Measurements from ENCODE around the gene ANHX.
A peak's percentile ranks its signal among the peaks of the same experiment; 100 is the strongest.

Gene ANHX

DNA sequence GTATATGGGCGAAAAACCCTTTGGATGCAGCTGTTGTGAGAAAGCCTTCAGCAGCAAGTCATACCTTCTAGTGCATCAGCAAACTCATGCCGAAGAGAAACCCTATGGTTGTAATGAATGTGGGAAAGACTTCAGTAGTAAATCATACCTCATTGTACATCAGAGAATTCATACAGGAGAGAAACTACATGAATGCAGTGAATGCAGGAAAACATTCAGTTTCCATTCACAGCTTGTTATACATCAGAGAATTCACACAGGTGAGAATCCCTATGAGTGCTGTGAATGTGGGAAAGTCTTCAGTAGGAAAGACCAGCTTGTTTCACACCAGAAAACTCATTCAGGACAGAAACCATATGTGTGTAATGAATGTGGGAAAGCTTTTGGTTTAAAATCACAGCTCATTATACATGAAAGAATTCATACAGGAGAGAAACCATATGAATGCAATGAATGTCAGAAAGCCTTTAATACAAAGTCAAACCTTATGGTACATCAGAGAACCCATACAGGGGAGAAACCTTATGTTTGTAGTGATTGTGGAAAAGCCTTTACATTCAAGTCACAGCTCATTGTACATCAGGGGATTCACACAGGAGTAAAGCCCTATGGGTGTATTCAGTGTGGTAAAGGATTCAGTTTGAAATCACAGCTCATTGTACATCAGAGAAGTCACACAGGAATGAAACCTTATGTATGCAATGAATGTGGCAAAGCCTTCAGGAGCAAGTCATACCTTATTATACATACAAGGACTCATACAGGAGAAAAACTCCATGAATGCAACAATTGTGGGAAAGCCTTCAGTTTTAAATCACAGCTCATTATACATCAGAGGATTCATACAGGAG is 33.0 kb downstream of the ANHX start:
- DNase-seq (ENCODE audit: low read depth in 3 of 3) = no peak

DNA sequence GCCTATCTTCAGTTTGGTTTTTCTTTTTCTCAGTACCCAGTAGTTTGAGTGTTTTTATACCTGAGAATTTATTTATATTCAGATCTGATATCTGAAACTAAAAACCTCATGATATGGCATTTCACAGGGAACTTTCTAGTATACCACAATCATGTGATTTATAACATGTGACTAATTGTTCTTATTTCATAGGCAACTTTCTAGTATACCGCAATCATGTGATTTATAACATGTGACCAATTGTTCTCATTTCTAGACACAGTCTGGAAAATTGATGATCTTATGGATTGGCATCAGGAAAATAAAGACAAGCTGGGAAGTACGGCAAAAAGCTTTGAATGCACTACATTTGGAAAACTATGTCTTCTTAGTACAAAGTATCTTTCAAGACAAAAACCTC is 33.8 kb downstream of the ANHX start:
- no peak for DNase-seq (ENCODE audit: low read depth in 3 of 3)

DNA sequence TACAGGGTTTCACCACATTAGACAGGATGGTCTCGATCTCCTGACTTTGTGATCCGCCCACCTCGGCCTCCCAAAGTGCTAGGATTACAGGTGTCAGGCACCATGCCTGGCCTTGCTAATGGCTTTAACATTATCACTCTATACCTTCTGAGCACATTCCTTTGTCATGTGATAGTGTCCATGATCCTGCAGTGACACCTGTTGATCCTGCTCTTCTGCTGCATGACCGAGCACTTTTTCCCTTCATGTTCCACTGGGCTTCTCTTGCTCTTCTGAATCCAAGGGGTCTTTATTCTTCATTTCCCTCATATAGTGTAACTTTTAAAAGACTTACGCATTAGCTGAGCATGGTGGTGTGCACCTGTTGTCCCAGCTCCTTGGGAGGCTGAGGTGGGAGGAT is 42.8 kb downstream of the ANHX start:
- DNase-seq (ENCODE audit: low read depth in 3 of 3) = no peak

DNA sequence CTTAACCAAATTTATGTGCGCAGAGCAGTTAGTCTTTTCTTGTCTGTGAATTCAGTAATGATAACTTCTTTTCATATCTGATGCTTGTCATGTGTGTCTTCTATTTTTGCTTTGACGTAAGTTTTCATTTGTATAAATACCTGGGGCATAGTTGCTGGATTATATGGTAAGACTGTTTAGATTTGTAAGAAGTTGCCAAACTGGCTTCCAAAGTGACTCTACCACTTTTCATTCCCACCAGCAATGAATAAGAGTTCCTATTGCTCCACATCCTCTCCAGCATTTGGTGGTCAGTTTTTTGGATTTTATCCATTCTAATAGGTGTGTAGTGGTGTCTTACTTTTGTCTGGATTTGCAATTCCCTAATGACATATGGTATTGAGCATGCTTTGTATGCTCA is 45.5 kb downstream of the ANHX start:
- no peak for DNase-seq (ENCODE audit: low read depth in 3 of 3)

DNA sequence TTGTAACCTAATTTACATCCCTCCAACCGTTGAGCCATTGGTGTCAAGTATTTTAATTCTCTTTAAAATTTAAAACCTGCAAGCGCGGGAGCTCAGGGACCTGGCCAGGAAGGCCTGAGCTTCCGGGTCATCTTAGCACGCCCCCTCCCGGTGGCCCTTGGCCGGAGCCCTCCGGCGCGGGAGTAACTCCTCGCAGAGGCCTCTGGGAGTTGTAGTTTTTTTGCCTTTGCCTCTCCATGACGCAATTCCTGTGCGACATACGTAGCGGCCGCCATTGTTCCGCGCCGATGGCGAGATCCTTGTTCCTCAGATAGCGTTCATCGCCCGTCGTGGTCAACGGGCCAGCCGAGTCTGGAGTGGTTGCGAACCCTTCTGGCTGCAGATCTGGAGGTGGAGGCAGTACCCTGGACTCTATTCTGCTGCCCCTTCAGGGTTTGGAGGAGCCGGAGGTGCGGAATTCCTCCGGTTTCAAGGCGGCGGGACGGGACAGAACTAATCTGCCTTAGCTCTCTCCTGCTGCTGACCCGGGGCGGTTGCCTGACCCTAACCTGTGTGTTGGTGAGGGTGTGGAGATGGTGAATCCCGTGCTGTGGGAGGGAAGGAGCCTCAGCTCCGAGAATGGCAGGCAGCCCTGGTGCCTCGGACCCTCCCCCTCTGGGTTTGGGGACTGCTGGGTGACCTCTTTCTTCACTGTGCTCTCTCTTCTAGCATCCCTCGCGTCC is 54.3 kb downstream of the ANHX start, which contains the start of gene ZNF268:
Gene ZNF268 (plus strand): TSS at position 258 of the 722 bp plus-strand sequence. CDS start 503 bp downstream, outside the sequence.
- DNase-seq (ENCODE audit: low read depth in 3 of 3) = peak; percentile 84 to 93 (median 85)

DNA sequence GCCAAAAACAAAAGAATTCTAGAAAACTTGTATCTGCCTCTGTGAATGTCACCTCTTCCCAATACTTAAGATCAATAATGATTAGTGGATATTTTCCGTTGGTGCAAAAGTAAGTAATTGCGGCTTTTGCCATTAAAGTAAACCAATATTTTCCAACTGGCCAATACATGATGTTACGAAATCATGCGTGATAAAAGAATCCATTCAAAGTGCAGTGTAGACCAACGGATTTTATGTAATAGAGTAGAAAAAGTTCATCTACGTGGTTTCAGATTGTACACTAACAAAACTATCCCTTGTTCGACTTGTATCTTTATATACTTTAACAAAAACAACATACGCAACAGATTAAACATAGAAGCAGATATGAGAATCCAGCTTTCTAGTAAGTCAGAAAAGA is 55.0 kb downstream of the ANHX start:
- no peak for DNase-seq (ENCODE audit: low read depth in 3 of 3)

DNA sequence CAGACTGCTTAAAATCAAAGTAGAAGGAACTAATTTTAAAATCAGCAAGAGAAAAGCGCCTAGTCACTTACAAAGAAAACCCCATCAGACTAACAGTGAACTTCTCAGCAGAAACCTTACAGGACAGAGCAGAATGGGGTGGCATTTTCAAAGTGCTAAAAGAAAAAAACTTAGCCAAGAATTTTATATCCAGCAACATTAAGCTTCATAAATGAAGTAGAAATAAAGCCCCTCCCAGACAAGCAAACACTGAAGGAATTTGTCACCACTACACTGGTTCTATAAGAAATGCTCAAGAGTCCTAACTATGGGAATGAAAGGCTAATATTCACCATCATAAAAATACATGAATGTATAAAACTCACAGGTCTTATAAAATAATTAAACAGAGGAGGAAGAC is 60.8 kb downstream of the ANHX start:
- DNase-seq (ENCODE audit: low read depth in 3 of 3) = no peak

DNA sequence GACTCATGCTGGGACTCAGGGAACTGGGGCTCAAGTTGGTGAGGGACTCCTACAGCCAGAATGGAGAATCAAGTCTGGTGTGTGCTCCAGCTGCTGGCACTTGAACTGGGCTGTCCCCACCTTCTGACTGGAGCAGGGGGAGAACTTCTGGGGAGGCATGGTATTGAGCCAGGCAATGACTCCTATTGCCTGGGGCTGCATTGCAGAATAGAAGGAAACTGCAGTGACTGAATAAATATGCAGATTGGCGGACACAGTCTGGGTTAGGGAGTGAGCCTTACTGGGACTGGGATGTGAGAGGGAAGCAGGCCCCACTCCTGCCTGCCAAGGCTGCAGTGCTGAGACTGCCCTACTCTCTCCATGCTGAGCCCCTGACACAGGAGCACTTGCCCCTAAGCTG is 63.2 kb downstream of the ANHX start:
- no peak for DNase-seq (ENCODE audit: low read depth in 3 of 3)

Data from stimulated activated CD4-positive, alpha-beta T cell treated with anti-CD3 and anti-CD28 coated beads, TNF-alpha, amount 100 ng/mL, for 48 hours (primary cell).